Measurements from ENCODE around the gene CCDC181.

Gene CCDC181

DNA sequence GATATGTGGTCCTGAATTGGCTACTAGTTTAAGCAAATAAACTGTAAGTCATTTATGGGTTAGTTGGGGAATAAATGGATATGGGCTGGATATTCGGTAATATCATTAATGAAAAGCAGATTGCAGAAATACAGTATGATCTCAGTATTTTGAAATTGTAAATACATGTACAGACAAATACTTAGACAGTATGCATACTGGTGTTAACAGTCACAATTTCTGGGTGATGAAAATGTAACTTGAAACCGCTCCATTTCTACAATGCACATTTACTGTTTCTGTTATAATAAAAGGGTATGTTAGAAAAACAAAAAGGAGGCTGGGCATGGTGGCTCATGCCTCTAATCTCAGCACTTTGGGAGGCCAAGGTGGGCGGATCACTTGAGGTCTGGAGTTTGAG, 31.3 kb downstream of the CCDC181 start:
- DNase-seq (ENCODE audit: low read depth): peak; percentile 4

DNA sequence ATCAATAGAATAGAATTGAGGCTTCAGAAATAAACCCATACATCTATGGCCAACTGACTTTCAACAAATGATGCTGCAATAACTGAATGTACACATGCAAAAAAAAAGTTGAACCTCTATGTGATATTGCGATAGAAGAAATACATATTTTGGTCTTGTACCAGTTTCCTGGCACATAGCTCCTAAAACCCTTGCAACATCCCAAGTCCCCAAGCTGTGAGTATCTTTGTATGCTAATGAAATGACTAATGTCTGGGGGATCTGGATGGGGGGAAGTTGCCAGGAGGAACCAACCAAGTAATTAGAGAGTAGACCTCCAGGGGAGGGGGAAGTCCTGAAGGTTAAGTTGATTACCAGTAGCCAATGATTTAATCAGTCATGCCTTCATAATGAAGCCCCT, 34.9 kb downstream of the CCDC181 start:
- DNase-seq (ENCODE audit: low read depth): no peak

DNA sequence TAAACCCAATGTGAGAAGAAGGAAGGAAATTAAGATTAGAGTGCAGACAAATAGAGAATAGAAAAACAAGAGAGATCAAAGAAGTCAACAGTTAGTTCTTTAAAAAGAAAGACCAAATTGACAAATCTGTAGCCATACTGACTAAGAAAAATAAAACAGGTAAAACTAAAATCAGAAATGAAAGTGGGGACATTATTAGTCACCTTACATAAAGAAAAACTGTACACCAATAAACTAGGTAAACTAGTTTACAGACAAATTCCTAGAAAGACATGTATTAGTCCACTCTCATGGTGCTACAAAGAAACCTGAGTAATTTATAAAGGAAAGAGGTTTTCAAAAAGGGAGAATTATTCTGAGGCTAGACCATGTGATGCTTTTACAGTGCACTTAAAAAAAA, 37.0 kb downstream of the CCDC181 start:
- no peak for DNase-seq (ENCODE audit: low read depth)

DNA sequence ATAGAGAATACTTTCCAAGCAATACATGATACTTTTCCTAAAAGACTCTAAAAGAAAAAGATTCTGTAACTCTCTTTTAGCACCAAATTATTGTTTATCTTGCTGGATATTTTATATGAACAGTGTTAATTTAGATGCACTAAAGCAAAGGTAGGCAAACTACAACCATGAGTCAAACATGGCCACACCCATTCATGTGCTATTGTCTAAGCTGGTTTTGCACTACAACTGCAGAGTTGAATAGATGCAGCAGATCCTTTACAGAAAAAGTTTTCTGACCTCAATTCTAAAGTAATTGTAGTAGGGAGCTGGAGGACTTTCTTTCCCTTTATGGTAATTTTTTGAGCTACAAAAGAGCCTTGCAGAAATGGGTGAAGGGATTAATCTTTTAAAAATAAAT, 39.9 kb downstream of the CCDC181 start:
- DNase-seq (ENCODE audit: low read depth): no peak

DNA sequence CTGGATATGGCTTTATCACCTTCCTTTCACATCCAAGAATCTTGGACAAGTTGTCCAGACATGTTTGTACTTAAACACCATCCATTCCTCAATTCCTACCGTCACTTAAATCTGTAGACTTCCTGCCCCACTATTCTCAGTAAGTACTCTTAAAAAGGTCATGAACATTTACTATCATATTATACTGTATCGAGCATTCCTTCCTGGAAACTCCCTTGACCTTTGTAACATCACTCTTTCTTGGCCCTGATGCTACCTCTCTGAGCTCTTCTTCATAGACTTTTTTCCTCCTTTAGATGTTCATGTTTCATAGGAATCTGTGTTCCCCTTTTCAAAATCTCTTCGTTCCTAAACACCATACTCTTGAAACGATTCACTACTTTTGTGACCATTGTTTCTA, 43.8 kb downstream of the CCDC181 start:
- DNase-seq (ENCODE audit: low read depth): no peak

DNA sequence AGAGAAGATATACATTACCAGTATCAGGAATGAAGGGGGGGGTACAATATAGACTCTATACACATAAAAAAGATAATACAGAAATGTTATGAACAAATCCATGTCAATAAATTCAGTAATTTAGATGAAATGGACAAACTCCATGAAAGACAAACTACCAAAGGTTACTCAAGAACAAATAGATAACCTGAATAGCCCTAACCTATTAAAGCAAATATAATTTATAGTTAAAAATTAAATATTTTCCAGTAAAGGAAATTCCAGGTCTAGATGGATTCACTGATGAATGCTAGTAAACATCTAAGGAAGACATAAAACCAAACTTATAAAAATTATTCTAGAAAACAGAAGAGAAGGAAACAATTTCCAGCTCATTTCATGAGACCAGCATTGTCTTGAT, 46.1 kb downstream of the CCDC181 start:
- DNase-seq (ENCODE audit: low read depth): no peak

DNA sequence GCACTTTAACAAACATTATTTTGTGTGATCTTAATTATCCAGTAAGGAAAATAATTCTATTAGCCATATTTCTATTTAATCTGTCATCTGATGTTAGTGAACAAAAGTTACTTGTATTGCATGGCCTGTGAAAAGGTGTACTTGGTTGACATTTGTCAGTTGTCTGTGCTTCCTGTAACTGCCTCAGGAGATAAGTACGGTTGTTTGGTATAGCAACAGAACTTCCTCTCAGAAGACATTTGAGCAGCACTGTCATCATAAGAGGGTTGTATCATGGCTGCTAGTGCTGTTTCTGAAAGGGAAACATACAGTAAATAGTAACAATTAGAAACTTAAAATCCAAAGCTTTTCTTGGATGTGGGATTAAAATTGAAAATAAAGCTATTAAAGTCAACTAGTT, 55.9 kb downstream of the CCDC181 start:
- DNase-seq (ENCODE audit: low read depth): no peak

DNA sequence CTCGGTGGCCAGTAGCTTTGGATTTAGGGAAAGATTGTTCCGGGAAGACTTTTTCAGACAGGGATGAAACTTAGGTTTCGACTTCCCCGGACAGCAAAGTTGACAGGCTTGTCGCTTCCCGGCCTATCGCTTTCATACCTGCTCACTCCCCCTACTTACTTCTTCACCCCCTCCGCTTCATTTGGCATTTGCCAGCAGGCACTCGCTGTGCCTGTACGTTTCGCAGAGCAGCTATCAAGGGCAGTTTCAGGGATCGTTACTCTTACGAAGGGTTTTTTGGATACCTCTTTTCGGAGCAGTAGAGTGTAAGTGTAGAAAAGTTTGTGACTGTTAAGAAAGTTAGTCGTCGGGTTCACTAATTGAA, 58.9 kb downstream of the CCDC181 start:
- DNase-seq (ENCODE audit: low read depth): no peak

DNA sequence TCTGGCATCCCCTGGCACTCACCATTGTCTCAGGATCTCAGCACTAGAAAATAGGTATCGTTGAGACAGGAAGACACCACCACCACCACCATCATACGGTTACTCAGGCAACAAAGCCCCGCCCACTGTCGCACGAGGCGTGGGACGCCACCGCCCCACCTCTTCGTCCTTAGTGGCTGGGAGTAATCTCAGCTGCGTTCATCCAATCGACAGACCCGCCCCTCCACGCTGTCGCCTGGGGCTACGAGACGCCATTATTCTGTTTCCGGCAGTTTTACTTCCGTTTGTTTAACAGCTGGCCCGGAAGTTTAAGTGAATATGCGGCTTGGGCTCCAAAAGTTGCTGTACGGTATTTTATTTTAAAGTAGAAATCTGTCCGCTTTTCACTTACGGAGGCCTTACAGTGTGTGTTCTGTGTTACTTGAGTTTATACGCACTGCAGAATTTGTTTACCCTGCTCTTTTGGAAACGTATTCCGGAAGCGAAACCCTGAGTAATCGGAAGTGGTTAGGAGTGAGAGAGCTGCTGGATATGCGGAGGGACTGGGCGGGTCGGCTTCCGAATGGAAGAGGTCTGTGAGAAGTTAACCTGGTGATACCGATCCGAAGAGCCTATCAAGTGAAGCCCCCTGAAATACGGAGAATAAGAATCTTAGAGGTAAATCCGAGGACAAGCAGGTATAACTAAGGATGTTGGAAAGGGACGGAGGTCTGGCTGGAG, 59.4 kb downstream of the CCDC181 start, which contains the start of the genes BLZF1 and NME7:
BLZF1 (plus strand) TSS at position 510 of the 720 bp plus-strand sequence. CDS start 1,328 bp downstream, outside the sequence.
NME7 (minus strand) TSS at position 112 of the 720 bp plus-strand sequence; CDS start at position 25, 87 bp downstream.
- DNase-seq (ENCODE audit: low read depth): peak; percentile 89

DNA sequence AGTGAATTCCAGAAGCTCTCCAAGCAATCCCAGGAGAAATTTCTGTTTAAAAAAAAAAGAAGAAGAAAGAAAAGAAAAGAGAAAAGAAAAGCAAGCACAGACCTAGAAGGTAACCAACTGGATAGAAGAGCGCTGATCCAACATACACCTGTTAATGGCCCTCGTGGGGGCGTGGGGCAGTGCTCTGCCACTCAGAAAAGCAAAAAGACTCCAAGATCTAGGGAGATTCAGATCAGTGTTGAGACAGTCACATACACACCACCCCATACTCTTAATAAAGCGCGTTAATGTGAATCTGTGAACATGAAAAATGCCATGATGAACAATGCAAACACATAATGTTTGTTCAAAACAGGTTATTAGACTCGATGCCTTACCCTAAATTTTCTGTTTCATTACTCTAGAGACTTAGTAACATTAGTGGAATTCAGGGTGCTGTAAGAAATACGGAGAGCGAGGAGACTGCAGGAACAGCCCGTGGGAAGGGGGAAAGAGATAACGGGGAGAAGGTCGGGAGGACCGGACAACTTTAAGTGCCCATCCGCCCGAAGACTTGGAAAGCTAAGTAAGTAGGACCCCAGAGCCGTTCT, 60.1 kb downstream of the CCDC181 start:
- DNase-seq (ENCODE audit: low read depth): no peak

DNA sequence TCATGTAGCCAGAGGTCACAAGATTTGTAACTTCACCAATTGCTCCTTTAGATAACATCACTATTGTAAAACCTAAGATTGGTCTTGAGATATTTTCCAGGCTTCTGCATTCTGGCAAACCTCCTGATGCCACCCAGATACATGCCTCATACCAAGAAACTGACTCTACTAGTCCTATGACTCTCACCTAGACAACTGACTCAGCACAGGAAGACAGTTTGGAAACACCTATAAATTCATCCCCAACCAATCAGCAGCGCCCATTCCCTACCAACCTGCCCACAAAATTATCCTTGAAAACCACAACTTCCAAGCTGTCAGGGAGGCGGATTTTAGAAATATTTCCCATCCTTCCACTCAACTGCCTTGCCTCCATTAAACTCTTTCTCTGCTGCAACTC, 62.3 kb downstream of the CCDC181 start:
- no peak for DNase-seq (ENCODE audit: low read depth)

DNA sequence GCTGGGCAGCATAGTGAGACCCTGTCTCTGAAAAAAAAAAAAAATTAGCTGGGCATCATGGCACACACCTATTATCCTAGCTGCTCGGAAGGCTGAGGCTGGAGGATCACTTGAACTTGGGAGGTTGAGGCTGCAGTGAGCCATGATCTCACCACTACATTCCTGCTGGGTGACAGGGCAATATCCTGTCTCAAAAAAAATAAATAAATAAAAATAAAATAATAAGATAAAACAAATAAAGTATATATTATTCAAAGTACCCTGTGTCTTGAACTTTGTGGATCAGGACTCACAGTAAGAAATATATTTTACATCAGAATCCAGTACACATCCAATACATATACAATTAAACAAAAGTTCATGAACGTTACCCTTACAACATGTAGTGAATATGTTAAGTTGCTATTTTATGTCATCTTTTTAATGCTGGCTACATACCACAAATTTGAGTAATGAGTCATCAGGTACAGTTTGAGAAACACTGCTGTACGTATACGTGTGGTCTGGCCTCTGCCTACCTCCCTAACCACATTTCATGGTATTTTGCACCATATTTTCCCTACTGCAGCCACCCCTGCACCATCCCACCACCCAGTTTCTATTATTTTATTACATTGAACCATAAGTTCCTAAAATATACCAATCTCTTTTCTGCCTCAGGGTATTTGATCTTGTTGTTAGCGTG, 64.1 kb downstream of the CCDC181 start:
- DNase-seq (ENCODE audit: low read depth): peak; percentile 92

DNA sequence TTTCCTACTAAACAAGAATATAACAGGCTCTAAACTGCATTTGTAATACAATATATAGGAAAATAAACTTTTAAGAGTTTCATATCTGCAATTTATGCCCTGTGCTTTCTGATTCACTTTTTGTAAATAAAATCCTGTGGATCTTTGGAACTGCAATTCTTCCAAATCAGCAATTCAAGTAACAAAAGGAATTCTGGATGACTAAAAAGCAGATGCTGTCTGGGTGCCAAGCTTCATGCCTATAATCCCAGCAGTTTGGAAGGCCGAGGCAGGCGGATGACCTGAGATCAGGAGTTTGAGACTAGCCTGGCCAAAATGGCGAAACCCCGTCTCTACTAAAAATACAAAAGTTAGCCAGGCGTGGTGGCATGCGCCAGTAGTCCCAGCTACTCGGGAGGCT, 66.0 kb downstream of the CCDC181 start:
- DNase-seq (ENCODE audit: low read depth): no peak

DNA sequence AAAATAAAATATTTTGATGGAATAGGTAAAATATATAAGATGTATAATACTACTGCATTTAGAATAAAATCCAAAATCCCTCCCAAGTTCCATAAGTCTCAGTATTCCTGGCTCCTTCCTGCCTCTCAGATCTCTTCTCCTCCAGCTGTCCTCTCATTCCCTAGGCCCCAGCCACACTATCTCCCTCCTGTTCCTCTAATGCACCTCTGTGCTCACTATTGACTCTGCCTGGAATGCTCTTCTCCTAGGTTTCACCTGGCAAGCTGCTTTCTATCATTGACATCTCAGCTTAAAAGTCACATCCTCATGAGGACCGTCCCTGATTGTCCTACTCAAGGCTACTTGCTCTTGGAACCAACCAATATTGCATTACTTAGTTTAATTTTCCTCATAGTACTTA, 66.9 kb downstream of the CCDC181 start:
- DNase-seq (ENCODE audit: low read depth): no peak

DNA sequence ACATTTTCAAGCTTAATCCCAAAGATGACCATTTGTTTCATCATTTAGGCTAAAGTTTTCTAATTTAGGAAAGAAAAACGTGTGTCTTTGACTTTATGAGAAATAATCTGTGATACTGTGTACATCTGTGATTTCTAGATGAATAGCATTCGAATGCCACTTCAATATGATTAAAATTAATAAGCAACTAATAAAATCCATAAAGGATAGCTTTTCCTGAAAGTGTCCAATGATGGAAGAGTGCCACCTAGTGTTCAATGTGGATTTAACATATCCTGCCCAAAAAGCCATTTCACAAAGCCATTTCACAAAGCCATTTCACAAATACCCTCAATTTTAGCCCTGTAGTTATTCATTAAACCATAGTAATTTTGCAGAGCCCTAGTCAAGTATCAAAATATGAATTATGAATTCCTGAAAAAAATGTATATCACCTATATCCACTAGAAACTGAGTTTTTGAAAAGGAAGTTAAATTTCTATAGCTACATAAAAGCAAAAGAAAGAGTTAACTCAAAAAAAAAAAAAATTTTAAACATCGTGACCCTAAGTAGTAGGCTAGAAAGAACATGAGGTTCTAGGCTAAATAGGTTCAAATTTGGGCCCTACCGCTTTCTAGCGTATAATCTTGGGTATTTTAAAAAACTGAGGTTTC, 78.8 kb downstream of the CCDC181 start:
- DNase-seq (ENCODE audit: low read depth): no peak

DNA sequence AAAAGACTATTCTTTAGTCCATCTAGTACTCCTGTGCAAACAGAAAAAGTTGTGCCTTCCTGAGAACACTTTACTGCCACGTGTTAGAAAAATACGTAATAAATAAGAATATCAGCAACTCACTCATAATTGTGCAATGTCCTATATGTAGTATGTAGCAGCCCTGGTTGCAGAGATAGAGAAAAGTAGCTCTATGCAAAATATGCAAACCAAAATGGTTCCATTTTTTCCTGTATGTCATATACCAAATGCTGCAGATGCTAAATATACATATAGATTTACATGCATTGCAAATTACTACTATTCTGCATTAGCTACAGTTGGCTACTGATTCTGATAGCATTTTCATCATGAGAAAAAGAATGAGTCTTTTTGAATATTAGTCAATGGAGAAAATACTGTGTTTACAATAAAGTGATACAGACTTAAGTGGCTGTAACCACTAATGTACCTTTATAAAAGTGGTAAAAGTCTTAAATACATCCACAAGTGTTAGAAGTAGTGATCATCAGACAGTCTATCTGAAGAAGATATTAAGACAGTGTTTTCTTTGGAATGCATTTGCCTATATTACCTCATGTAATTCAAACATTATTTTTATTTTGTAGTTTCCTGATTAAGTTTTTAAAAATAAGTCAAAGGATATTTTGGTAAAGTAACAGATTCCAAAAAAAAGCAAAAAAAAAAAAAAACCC, 79.4 kb downstream of the CCDC181 start:
- DNase-seq (ENCODE audit: low read depth): no peak

DNA sequence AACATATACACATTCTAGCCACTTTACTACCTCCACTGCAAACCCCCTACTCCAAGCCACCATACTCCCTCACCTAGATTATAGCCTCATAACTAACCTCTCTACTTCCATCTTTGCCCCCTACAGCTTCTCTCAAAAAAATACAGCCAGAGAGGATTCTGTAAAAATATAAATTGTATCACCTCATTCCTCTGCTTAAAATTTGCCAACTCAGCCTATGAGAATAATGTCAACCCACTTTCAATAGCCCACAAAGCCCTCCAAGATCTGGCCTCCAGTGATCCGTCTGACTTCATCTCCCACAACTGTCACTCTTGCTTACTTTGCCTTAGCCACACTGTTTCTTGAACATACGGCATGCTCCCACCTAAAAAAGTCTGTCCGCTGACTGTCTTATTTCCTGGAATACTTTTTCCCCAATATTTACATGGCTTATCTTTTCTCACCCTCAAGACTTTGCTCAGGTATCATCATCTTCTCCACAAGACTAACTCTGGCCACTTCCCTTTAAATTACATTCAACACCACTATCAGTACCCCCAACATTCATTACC, 81.2 kb downstream of the CCDC181 start:
- no peak for DNase-seq (ENCODE audit: low read depth)

DNA sequence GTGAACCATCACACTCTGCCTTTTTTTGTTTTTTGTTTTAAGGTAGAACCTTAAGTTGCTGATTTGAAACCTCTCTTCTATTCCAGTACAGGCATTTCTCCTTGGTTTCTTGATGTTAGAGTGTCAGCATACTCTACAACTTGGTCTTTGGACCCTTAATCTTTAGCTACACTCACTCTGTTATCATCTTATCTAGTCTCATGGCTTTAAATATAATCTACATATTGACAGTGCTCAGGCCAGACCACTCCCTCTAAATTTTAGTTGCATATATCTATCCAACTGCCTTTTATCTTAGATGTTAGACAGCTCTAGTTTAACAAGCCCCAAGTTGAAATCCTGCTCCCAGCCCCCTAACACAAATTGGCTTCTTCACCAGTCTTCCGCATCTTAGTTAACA, 81.8 kb downstream of the CCDC181 start:
- DNase-seq (ENCODE audit: low read depth): no peak
